ENCODE measurements around the gene STRN.

DNA sequence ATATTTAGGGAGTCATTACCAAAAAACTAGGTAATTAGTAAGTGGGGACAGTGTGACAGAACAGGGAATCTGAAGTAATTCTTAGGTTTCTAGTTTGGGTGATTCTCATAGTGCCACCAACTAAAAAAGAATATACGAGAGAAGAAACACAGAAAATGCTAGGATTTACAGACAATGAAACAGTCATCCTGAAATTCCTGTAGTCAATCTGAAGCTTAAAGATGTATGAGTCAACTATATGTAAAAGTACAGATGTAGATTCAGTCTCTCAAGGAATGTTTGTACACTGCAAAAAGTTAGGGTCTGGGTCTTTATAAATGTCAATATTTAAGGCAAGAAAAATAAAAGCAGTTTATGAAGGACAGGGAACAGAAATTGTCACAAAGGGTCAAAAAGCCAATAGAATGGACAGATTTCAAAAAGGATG lies 107.0 kb downstream of the STRN start:
- TF ChIP-seq POLR2A (IDR thresholded peaks at IDR 0.05) (no peak), EP300 (IDR thresholded peaks at IDR 0.05) (no peak), POLR2AphosphoS5 (IDR thresholded peaks at IDR 0.05) (no peak)
- TF ChIP-seq, protein P1, sequence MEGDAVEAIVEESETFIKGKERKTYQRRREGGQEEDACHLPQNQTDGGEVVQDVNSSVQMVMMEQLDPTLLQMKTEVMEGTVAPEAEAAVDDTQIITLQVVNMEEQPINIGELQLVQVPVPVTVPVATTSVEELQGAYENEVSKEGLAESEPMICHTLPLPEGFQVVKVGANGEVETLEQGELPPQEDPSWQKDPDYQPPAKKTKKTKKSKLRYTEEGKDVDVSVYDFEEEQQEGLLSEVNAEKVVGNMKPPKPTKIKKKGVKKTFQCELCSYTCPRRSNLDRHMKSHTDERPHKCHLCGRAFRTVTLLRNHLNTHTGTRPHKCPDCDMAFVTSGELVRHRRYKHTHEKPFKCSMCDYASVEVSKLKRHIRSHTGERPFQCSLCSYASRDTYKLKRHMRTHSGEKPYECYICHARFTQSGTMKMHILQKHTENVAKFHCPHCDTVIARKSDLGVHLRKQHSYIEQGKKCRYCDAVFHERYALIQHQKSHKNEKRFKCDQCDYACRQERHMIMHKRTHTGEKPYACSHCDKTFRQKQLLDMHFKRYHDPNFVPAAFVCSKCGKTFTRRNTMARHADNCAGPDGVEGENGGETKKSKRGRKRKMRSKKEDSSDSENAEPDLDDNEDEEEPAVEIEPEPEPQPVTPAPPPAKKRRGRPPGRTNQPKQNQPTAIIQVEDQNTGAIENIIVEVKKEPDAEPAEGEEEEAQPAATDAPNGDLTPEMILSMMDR (IDR thresholded peaks at IDR 0.05) = no peak

Measured in upper lobe of left lung (tissue), 4 donors.